PFSK-1 (cell line): Measurements from ENCODE around the gene FZD1.

ENCODE experiments used
- POLR2AphosphoS5 ChIP-seq: IDR thresholded peaks from 2 replicates; pipeline ENCODE4 v1.6.1; 2012; ENCODE audit warnings: low read depth, mild to moderate bottlenecking, control low read depth, low read length, moderate library complexity
- REST ChIP-seq, 2 experiments: IDR thresholded peaks; 2 replicates each; pipeline versions ENCODE4 v1.6.1 to v1.8.0; 2011 to 2012; ENCODE audit warnings: low read depth in 2 of 2, low read length in 2 of 2, control low read depth in 1 of 2, inconsistent platforms in 1 of 2, mild to moderate bottlenecking in 1 of 2, moderate library complexity in 1 of 2; ENCODE audit not compliant: insufficient read depth in 1 of 2
- TAF1 ChIP-seq: IDR thresholded peaks from 2 replicates; pipeline ENCODE4 v1.6.1; 2012; ENCODE audit warnings: low read length, control low read depth, borderline replicate concordance; ENCODE audit not compliant: insufficient read depth

- TF ChIP-seq TAF1 (no peak), REST (IDR thresholded peaks at IDR 0.05; ENCODE audit: insufficient read depth in 1 of 2, low read depth in 2 of 2, low read length in 2 of 2) (no peak), POLR2AphosphoS5 (no peak)
Measured at GRCh38 chr7:91239772-91240171, 24.5 kb upstream of the FZD1 start.
